GM19351 (cell line): Measurements from ENCODE around the gene DEFB116.
"Not testable (repeated sequence)": the region's sequence is repeated elsewhere in the genome, so short reads cannot be mapped to it uniquely, and the experiment has no call there.

Experiments
- ATAC-seq: cut with Tn5 transposase; IDR thresholded peaks from one replicate; pipeline ENCODE4 v1.9.1; 2021; ENCODE audit warnings: mild to moderate bottlenecking, moderate library complexity; ENCODE audit not compliant: unreplicated experiment

DEFB116 gene

GRCh38 chr20:31308535-31309162, at the start of gene DEFB116:
Gene DEFB116, minus strand, starts transcription at chr20:31308585. Its CDS starts 0 bp downstream, at chr20:31308585.
- no peak for ATAC-seq

DNA sequence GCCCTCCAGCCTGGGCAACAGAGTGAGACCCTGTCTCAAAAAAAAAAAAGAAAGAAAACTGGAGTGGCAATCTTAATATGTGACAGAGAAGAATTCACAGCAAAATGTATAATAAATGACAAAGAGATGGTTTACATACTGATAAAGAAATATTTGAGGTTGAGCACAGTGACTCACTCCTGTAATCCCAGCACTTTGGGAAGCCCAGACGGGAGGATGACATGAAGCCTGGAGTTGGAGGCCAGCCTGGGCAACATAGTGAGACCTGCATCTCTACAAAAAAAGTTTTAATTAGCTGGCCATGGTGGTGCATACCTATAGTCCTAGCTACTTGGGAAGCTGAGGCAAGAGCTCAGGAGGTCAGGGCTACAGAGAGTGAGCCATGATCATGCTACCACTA, 47.6 kb upstream of the DEFB116 start:
- ATAC-seq, result no peak

GRCh38 chr20:31341470-31341869, 33.1 kb upstream of the DEFB116 start:
- ATAC-seq, result no peak

DNA sequence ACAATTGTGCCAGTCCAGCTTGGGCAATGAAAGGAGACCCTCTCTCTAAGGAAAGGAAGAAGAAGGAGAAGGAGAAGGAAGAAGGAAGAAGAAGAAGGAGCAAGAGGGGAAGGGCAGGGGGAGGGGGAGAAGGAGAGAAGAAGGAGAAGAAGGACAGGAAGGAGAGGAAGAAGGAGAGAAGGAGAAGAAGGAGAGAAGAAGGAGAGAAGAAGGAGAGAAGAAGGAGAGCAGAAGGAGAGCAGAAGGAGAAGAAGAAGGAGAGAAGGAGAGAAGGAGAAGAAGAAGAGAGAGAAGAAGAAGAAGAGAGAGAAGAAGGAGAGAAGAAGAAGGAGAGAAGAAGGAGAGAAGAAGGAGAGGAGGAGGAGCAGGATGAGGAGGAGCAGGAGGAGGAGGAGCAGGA, 22.5 kb upstream of the DEFB116 start:
- ATAC-seq, result no peak

DNA sequence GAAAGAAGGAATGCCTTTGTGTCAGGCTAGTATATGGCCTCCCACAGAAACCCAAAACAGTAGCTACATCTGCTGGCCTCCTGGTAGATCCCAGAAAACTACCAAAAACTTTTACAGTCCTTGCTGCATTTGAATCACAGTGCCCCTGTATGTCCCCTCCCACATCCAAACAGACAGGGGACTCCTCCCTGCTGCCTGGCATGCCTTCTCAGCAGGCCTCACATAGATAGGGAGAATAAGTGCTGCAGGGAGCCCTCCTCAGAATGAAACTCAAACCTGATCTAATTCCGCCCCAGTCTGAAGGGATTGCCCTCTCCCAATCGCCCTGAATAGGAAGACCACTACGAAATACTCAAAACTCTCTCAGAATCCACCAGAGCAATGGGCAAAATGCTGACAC, 14.1 kb upstream of the DEFB116 start:
- no peak for ATAC-seq

DNA sequence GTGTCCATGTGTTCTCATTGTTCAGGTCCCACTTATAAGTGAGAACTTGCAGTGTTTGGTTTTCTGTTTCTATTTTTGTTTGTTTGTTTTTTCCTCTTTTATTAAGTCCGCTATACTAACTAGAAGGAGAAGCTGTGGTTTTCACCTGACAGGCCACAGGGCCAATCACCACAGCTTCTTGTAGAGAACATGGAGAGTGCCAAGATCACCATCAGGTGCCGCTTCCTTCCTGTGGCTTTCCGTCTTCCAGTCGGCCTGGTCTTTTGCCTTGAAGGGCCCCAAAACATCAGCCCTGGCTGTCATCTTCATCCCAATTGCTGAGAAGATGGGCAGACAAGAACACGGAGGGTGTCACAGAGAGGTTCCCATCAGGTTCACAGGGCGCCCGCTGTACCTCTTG, 23.4 kb downstream of the DEFB116 start:
- ATAC-seq, result not testable (repeated sequence)

GRCh38 chr20:31278178-31278577, 30.2 kb downstream of the DEFB116 start:
- ATAC-seq, result no peak

DNA sequence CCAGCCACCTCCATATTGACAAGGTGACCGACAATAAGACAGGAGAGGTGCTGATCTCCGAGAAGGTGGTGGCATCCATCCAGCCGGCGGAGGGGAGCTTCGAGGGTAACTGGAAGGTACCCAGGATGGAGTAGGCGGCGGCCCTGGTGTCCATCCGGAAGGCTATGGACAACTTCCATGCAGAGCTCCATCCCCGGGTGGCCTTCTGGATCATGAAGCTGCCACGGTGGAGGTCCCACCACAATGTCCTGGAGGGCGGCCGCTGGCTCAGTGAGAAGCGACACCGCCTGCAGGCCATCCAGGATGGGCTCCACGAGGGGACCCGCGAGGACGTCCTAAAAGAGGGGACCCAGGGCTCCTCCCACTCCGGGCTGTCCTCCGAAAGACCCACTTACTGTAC, 33.9 kb downstream of the DEFB116 start:
- ATAC-seq, result no peak

GRCh38 chr20:31260326-31260932, 48.0 kb downstream of the DEFB116 start:
- ATAC-seq, result no peak

- ATAC-seq, result no peak
These were observed 51.0 kb downstream of the DEFB116 start, which contains the start of gene DEFB115 for GRCh38 chr20:31257364-31257763. Gene DEFB115, plus strand, starts transcription at chr20:31257664. Its CDS starts 0 bp downstream, at chr20:31257664.

GRCh38 chr20:31256959-31257358, 51.4 kb downstream of the DEFB116 start:
- ATAC-seq, result no peak
